Testis (tissue), 3 donors: ENCODE data around the gene HAPLN2. TPM values are rescaled to one million over a fixed set of nuclear protein-coding genes. Genes with fewer than 3 reads are reported as not detected.

Experiments used
- DNase-seq: peaks from one replicate; pipeline ENCODE4 v3.0.0-alpha.2; 2019
- H3K27ac ChIP-seq, 2 donors: fragments of 200-600 bp; sonication (generic); one replicate each; pipeline ENCODE4 v1.5.1; 2019
- H3K27me3 ChIP-seq: fragments of 200-600 bp; sonication (generic); one replicate; pipeline ENCODE4 v1.5.1; 2019
- H3K36me3 ChIP-seq: fragments of 200-600 bp; sonication (generic); one replicate; pipeline ENCODE4 v1.5.1; 2017; ENCODE audit warnings: low read depth; ENCODE audit errors: missing control alignments
- H3K4me1 ChIP-seq: fragments of 200-600 bp; sonication (generic); one replicate; pipeline ENCODE4 v1.5.1; 2019
- H3K4me3 ChIP-seq, 2 donors: fragments of 200-600 bp; sonication (generic); one replicate each; pipeline ENCODE4 v1.5.1; 2017 to 2019
- H3K9me3 ChIP-seq: fragments of 200-600 bp; sonication (generic); one replicate; pipeline ENCODE4 v1.5.1; 2017
- CTCF ChIP-seq, 3 experiments: fragments of 450-650 bp in 2 of 3; fragments of 200-600 bp in 1 of 3; sonication (generic) in 1 of 3; IDR thresholded peaks; one replicate each; pipeline ENCODE4 v1.5.1; 2016 to 2019; ENCODE audit warnings: antibody characterized with exemption in 3 of 3, mild to moderate bottlenecking in 2 of 3, moderate library complexity in 1 of 3
- POLR2A ChIP-seq: fragments of 450-650 bp; IDR thresholded peaks from one replicate; pipeline ENCODE4 v1.6.1; 2017; ENCODE audit warnings: antibody characterized with exemption, mild to moderate bottlenecking, moderate library complexity
- WGBS, 2 donors: methylation state at CpG; one replicate each; pipeline ENCODE4 v1.1.5; 2018; 5-methylcytosine and 5-hydroxymethylcytosine counted together
- intact Hi-C: fragments of 100-400 bp; cut with DNase I; formaldehyde crosslinking; loops from one replicate; pipeline ENCODE4 v1.15.1; 2023; ENCODE audit warnings: low total_unique reads
- polyA plus RNA-seq: library from polyadenylated mRNA; stranded (reverse); fragments of 350-450 nt; fragmentation: Illumina TruSeq; extraction: RNeasy Lipid Tissue Mini Kit (QIAGEN cat#74804); gene quantifications from one replicate; pipeline ENCODE4 v1.2.3, GENCODE V29; 2014; ENCODE audit warnings: low read depth, low replicate concordance; ENCODE audit not compliant: insufficient read depth
- total RNA-seq, 2 donors: library from RNA; depleted of rRNA; stranded (reverse); fragments of >200 nt; gene quantifications; one replicate each; pipeline ENCODE4 v1.2.3, GENCODE V29; 2016

The HAPLN2 gene
- total and polyA plus RNA-seq, 3 donors from 2014 or later = 1.5 to 6.0 (median 5.5) TPM

- no peaks in the 10 kb centered on the region for H3K27me3 ChIP-seq
- intact Hi-C loops = no loop called here
- no peak overlapping the region for H3K27ac ChIP-seq
- no peaks in the 10 kb centered on the region for H3K9me3 ChIP-seq
- peaks cover 26% of the 10 kb centered on the region for H3K4me1 ChIP-seq
- DNase-seq = no peak
- H3K4me3 ChIP-seq = no peak overlapping the region
- TF ChIP-seq CTCF (IDR thresholded peaks at IDR 0.05) = no peak
- no peak for TF ChIP-seq POLR2A
- H3K36me3 ChIP-seq = no peaks in the 10 kb centered on the region
- 61 to 72% methylated on average over 4 of the region's 4 CpGs for WGBS, 2 donors
Measured at GRCh38 chr1:156670791-156671190, 51.6 kb downstream of the HAPLN2 start.

- no peak for TF ChIP-seq POLR2A
- DNase-seq = no peak
- intact Hi-C loops = no loop called here
- WGBS, 2 donors = 97 to 100% methylated on average over 2 of the region's 2 CpGs
- Histone ChIP-seq H3K27ac (no peak overlapping the region), H3K9me3 (no peaks in the 10 kb centered on the region), H3K36me3 (no peaks in the 10 kb centered on the region), H3K4me3 (no peak overlapping the region), H3K27me3 (no peaks in the 10 kb centered on the region), H3K4me1 (peaks cover 29% of the 10 kb centered on the region)
Measured at GRCh38 chr1:156671804-156672203, 52.6 kb downstream of the HAPLN2 start.

GRCh38 chr1:156673387-156674121, 54.3 kb downstream of the HAPLN2 start:
- no peak overlapping the region for H3K4me3 ChIP-seq

More at GRCh38 chr1:156673387-156674121, 54.3 kb downstream of the HAPLN2 start:
- intact Hi-C loops = no loop called here
- no peak for TF ChIP-seq POLR2A
- TF ChIP-seq CTCF (IDR thresholded peaks at IDR 0.05) = no peak
- DNase-seq = peak; percentile 46
- H3K27me3 ChIP-seq = no peaks in the 10 kb centered on the region
- 59 to 69% methylated on average over 8 of the region's 8 CpGs for WGBS, 2 donors
- no peak overlapping the region for H3K27ac ChIP-seq
- peaks cover 22% of the 10 kb centered on the region for H3K4me1 ChIP-seq
- no peaks in the 10 kb centered on the region for H3K36me3 ChIP-seq
- H3K9me3 ChIP-seq = no peaks in the 10 kb centered on the region

Other genes with a start within 250 kb of the HAPLN2 start
- 100 to 1,000 TPM in 1 of 2 donors, 10 to 100 TPM in 1; 96.8 to 113 TPM for gene MEF2D, start 118.6 kb upstream of the HAPLN2 start, total RNA-seq
- 34.4 TPM for gene MEF2D, start 118.6 kb upstream of the HAPLN2 start, polyA plus RNA-seq
- 10 to 100 TPM in 1 of 2 donors, 1 to 10 TPM in 1; 8.2 to 13.4 TPM for gene IQGAP3, start 46.9 kb upstream of the HAPLN2 start, total RNA-seq
- 5.6 TPM for gene IQGAP3, start 46.9 kb upstream of the HAPLN2 start, polyA plus RNA-seq
- not detected for gene TTC24, start 39.7 kb upstream of the HAPLN2 start, total RNA-seq
- 0.38 TPM for gene TTC24, start 39.7 kb upstream of the HAPLN2 start, polyA plus RNA-seq
- 100 to 1,000 TPM; 142 to 200 TPM for gene NAXE, start 27.6 kb upstream of the HAPLN2 start, total RNA-seq
- 110 TPM for gene NAXE, start 27.6 kb upstream of the HAPLN2 start, polyA plus RNA-seq
- 10 to 100 TPM; 21.6 to 26.7 TPM for gene GPATCH4, start 17.9 kb upstream of the HAPLN2 start, total RNA-seq
- gene GPATCH4, start 17.9 kb upstream of the HAPLN2 start, polyA plus RNA-seq = 18.5 TPM
- 1 to 10 TPM; 8.8 to 9.7 TPM for gene BCAN, start 22.7 kb downstream of the HAPLN2 start, total RNA-seq
- gene BCAN, start 22.7 kb downstream of the HAPLN2 start, polyA plus RNA-seq = 3.3 TPM
- 10 to 100 TPM; 17.6 to 27.7 TPM for gene NES, start 58.0 kb downstream of the HAPLN2 start, total RNA-seq
- gene NES, start 58.0 kb downstream of the HAPLN2 start, polyA plus RNA-seq = 20.7 TPM
- gene CRABP2, start 86.2 kb downstream of the HAPLN2 start, total RNA-seq = 1 to 10 TPM; 2.1 to 6.8 TPM
- 21.0 TPM for gene CRABP2, start 86.2 kb downstream of the HAPLN2 start, polyA plus RNA-seq
- 10 to 100 TPM; 34.1 to 69.0 TPM for gene METTL25B, start 109.1 kb downstream of the HAPLN2 start, total RNA-seq
- gene METTL25B, start 109.1 kb downstream of the HAPLN2 start, polyA plus RNA-seq = 50.5 TPM
- 100 to 1,000 TPM in 1 of 2 donors, 10 to 100 TPM in 1; 60.9 to 150 TPM for gene ISG20L2, start 109.4 kb downstream of the HAPLN2 start, total RNA-seq
- 223 TPM for gene ISG20L2, start 109.4 kb downstream of the HAPLN2 start, polyA plus RNA-seq
- 10 to 100 TPM; 36.6 to 51.7 TPM for gene MRPL24, start 121.7 kb downstream of the HAPLN2 start, total RNA-seq
- 101 TPM for gene MRPL24, start 121.7 kb downstream of the HAPLN2 start, polyA plus RNA-seq
- gene HDGF, start 132.3 kb downstream of the HAPLN2 start, total RNA-seq = 10 to 100 TPM; 78.2 to 97.7 TPM
- gene HDGF, start 132.3 kb downstream of the HAPLN2 start, polyA plus RNA-seq = 133 TPM
- 10 to 100 TPM; 53.3 to 62.0 TPM for gene PRCC, start 148.1 kb downstream of the HAPLN2 start, total RNA-seq
- 68.3 TPM for gene PRCC, start 148.1 kb downstream of the HAPLN2 start, polyA plus RNA-seq
- 1 to 10 TPM in 1 of 2 donors, not detected in 1; 3.1 TPM for gene SH2D2A, start 197.4 kb downstream of the HAPLN2 start, total RNA-seq
- 1.3 TPM for gene SH2D2A, start 197.4 kb downstream of the HAPLN2 start, polyA plus RNA-seq
- 1 to 10 TPM; 6.4 to 7.0 TPM for gene INSRR, start 239.7 kb downstream of the HAPLN2 start, total RNA-seq
- gene INSRR, start 239.7 kb downstream of the HAPLN2 start, polyA plus RNA-seq = 1.5 TPM
- 10 to 100 TPM; 14.6 to 38.8 TPM for gene NTRK1, start 241.4 kb downstream of the HAPLN2 start, total RNA-seq
- 4.7 TPM for gene NTRK1, start 241.4 kb downstream of the HAPLN2 start, polyA plus RNA-seq